GM19452 (cell line): ENCODE data around the gene ESRRB.

Experiments used
- ATAC-seq: cut with Tn5 transposase; IDR thresholded peaks from one replicate; pipeline ENCODE4 v1.9.1; 2021; ENCODE audit not compliant: unreplicated experiment

The ESRRB gene

DNA sequence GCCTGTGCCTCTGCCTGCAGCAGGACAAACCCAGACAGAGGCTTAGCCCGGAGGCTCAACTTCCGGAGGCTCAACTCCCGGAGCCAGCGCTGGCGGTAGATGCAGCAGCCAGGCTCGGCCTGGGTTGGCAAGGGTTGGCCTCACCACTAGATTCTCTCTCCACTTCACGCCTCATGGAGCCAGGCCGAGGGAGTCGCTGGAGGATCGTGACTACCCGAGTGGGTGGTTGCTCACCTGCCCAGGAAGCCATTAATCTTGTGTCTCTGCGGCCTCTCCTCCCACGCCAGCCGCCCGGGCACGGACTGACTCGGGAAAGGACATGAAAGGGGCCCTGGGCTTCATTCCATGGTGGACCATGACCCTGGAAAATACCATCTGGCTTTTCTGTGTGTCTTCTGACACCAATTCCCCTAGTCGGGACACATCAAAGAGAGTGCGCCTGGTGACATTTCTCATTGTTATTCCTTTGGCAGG lies 20.8 kb downstream of the ESRRB start:
- ATAC-seq: no peak

DNA sequence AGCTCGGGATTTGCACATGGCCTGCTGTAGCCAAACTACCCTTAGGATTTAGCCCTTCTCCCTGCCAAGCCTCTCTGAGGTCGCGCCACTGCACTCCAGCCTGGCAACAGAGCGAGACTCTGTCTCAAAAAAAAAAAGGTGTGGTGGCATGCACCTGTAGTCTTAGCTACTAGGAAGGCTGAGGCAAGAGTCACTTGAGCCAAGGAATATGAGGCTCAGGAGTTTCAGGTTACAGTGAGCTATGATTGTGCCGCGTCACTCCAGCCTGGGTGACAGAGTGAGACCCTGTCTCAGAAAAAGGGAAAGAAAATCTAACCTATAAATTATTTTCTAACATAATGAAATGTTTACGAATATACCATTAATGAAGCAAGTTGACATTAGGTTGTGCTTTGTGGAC lies 29.7 kb downstream of the ESRRB start:
- no peak for ATAC-seq

DNA sequence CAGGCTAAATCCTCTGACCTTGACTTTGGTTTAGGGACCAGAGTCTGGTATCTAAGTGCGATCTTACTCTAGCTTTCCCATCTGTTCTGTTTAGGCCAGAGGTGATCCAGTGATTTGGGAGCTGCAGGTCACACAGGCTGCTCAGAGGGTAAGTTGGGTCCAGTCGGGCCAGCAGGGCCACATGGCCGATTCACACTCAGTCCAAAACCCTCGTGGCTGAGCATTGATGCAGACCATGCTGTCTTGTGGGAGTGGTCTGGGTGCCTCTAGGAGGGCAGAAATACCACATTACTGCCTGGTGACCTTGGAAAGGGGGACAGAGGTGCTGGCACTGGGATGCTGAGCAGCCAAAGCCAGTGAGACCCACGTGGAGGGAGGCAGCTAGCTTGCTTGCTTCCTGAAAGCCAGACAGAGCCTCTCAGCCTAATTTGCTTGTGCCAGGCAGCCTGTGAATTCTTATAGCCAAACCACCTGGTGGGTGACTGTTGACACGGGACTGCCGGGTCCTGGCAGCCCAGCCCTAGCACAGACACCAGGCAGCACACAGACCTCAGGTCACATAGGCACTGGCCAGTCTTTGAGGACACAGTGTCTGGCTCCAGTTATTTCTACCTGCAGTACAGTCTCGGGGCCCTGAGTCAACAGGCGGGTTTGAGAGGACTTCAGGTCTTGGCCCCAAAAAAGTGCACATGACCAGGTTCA lies 31.7 kb downstream of the ESRRB start:
- ATAC-seq: no peak

DNA sequence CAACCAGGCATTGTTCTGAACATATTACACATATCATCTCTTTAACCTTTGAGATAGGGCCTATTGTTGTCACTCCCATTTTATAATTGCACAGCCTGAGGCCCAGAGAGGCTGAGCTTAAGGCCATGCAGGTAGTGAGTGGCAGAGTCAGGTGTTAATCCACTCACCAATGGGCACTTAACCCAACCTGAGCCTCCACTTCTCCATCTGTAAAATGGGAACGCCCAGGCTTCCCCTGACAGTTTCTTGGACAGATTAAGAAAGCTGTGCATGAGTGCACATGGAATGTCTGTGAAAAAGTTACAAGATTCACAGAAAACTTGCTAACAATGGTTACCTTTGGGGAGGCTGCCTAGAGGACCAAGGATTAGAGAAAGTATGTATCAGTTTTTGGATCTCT lies 32.9 kb downstream of the ESRRB start:
- no peak for ATAC-seq

DNA sequence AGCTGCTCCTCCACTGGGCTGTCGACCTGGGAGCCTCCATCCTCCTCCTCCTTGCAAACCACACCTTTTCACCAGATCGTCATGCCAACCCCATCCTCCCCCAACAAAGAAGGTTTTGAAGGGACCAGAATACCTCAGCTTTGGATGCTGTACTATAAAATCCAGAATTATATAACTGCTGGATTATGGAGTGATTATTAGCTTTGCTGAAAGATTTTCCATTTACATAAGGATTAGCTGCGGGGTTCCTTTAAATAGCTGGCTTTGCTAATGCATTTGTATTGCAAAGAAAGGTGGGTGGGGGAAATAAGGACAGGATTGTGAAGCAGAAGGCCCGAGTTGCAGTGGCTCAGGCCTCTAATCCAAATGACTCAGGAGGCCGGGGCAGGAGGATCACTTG lies 36.6 kb downstream of the ESRRB start:
- no peak for ATAC-seq

DNA sequence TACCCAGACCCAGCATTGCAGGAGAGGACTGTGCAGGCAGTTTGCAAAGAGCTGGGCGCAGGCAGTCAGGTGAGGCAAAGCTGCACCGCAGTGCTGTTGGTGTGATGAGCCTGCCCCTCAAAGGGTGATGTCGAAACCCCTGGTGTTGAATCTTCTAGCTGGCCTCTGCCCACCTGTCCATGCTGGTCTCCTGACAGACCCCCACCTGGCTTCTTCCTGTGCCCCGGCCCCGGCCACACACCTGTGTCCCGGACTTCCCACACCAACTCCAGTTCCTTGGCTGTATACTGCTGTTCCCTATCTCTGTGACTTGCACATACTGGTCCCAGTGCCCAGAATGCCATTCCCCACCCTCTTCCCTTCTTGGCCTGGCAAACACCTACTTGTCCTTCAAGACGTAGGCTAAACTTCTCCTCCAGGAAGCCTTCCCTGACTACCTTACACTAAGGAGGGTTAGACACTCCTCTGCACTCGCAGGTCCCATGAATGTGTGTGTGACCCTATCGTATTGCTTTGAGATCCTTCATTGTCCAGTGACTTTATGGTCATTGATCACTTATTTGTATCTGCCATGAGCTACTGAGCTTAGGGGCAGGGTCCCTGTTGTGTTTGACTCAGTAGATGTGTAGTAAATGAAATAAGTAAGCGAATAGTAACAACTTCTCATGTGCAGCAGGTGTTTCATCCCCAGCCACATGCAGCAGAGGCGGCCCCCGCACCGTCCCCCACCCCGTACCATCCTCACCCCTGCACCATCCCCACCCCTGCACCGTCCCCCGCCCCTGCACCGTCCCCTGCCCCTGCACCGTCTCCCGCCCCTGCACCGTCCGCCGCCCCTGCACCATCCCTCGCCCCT lies 37.4 kb downstream of the ESRRB start:
- ATAC-seq: no peak

DNA sequence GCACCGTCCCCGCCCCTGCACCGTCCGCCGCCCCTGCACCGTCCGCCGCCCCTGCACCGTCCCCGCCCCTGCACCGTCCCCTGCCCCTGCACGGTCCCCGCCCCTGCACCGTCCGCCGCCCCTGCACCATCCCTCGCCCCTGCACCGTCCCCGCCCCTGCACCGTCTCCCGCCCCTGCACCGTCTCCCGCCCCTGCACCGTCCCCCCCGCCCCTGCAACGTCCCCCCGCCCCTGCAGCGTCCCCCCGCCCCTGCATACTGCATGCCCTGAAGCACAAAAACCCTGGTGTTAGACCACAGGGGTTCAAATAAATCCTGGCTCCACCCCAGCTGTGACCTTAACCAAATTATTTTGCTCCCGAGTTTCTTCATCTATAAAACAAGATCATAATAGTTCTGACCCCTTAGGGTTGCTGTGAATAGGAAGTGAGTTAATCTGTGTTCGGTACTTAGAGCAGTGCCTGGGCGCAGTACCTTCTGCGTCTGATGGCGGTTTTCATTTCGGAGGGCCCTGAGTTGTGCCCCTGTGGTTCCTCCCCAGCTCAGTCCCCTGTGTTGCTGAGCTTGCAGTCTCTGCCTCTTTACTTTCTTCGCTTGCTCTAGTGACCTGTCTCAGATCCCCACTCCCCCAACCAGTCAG lies 38.1 kb downstream of the ESRRB start:
- ATAC-seq: no peak

DNA sequence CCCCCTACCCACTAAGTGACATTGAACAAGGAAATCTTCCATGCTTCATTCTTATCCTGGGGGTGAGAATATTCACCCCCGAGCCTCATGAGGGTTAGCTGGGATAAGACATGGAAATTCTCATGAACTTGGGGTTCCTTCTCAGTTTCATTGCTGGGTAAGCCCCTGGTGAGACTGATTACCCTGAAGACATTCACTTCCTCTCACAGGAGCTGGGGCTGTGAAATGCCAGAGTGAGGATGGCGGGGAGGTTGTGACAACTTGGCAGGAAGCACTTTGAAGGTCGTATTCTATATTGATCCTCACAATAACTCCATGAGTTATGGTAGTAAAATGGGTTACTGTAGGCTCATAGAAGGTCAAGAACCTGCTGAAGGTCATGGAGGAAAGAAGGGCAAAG lies 43.5 kb downstream of the ESRRB start:
- no peak for ATAC-seq

DNA sequence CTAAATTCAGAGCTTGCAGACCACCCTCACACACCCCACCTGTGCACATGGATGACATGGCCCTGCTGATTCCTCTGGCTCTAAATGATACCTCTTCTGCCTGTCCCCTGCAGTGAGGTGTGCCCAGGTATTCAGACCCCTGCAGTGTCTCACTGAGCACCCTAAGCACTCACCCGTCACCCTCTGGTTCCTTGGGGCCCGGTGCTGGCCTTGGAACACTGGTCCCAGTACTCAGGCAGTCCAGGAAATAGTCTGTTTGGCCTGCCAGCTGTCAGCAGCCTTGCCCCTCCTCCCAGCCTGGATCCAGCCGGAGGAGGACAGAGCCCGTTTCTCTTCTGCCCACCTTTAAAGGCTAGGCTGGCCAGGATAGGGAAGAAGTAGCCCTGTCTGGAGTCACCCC lies 44.9 kb downstream of the ESRRB start:
- no peak for ATAC-seq

DNA sequence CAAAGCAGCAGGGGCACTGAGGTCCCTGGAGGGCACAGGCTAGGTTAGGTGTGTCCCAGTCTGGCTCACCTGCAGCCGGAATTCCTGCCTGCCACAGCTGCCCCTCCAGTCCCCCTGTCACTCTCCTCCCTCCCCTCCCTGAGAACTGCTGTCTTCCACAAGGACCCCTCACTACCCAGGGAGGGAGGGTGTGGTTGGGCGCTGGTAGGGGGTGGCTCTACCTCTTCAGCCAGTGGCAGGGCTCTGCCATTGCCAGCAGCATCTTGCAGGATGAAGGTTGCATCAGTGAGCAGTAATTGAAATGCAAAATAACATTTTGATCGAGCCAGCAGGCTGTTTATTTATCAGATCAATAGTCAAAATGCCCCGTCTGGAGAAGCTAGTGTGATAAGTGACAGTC lies 45.7 kb downstream of the ESRRB start:
- ATAC-seq: no peak

DNA sequence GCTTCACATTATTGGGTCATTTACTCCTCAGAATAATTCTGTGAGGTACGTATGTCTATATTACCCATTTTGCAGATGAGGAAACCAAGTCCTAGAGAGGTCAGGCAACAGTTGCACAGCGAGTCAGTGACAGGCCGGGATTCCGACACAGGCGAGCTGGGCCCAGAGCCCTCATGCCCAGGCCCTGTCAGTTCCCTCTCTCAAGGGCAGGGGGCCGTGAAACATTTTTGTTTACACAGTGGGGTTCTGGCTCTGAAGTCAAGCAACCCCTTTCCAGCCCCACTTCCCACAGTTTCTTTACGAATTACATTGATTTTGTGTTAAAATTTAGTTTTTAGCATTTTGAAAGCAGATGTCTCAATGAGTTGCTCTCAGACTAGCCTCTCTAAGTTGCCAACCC lies 46.7 kb downstream of the ESRRB start:
- no peak for ATAC-seq

DNA sequence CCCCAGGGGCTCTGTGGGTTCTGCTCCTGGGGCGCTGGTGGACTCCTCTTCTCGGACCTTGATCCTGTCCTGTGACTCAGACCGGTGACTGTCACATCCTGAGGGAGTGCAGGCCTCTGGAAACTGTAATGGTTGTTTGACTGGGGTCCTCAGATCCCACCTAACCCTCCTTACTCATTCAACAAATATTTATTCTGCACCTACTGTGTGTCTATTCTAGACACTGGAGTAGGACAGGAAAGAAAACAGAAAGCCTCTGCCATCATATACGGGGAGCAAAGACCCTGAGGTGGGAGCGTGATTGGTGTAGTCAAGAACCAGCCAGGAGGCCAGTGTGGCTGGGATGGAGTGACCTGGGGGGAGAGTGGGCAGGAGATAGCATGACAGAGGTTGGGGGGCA lies 47.6 kb downstream of the ESRRB start:
- no peak for ATAC-seq

DNA sequence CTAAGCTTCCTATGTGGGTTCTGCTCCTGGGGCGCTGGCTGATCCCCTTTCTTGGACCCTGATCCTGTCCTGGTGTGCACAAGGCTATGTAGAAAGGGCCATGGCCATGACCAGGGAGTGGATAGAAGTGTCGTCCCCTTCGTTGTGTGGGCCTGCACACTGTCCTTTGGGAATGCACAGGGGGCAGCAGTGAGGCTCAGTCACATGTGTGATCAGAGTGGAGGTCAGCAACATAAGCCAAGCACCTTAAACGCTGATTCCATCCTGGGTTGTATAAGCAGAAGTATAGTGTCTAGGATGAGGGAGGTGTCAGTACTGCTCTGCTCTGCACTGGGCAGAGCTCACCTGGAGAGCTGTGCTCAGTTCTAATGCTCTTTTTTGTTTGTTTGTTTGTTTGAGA lies 48.4 kb downstream of the ESRRB start:
- no peak for ATAC-seq

DNA sequence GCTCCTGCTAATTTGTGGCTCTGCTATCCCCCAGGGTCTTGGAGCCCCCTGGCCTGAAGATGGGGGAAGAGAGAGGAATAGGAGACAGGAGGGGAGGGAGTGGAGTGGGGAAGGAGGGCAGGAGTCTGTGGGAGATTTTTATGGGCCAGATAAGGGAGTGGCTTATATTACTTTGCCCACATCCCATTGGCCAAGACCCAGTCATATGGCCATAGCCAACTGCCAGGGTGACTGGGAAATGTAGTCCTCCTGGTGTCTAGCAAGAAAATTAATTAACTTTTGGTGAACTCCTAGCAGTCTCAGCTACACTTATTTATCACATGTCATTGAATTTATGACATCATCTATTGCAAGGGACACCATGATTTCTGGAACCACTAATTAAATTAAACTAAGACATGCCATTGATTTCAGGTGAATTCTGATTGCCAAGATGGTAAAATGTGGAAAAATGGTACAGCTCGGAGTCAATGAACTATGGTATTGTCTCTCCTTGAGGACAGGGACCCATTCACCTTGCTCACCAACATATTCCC lies 50.3 kb downstream of the ESRRB start:
- no peak for ATAC-seq

DNA sequence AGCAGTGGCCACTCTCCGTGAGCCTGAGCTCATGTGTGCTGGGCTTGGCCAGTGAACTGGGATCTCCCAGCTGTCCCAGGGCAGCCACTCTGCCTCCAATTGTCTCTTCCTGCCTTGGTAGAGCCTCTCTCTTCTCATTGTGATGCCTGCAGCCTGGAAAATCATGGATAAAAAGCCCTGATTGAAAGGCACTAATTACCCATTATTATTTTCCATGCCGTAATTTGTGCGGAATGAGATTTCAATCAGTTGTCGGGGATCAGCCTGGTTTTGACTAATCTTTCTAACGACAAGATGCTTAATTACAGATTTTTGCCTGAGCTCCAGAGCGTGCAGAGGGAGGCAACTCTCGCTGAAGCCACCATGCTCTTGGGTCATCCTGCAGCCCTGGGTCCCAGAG lies 52.7 kb downstream of the ESRRB start:
- no peak for ATAC-seq

DNA sequence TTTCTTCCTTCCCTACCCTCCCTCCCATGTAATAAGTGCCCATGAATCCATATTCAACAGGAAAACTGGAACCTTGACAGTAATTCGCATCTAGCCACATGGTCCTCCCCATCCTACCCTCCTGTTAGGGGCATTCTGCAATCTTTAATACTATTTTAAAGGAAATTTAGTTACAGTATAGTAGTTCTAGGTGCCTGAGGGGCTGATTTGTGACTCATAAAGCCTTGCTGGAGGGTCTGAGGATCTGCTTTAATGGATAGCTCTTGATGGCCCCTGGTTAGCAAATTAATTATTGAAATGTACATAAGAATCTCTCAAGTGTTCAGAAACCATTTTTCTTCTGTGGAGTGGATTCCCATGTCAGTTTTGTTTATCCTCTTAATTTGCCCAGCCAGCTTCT lies 54.1 kb downstream of the ESRRB start:
- ATAC-seq: no peak

DNA sequence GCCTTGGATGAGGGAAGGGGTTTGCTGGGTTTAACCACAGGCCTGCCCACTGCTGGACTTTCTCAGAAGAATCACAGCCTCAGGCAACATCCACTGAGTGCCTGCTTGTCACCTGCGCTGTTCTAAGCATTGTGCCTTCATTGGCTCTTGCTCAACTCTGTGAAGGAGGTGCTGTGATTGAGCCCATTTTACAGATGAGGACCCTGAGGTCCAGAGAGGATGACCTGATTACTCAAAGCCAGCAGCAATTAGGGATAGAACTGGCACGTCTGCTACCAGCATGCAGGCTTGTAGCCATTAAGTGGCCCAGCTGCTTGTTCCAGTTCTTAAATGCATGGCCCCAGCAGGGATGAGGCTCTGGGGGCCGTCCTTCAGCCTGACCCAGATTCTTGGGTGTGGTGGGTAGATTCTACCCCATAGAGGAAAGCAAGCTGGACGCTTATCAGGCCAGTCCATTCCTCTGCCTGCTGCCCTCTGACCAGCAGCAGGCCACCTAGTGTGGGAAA lies 54.6 kb downstream of the ESRRB start:
- ATAC-seq: no peak

DNA sequence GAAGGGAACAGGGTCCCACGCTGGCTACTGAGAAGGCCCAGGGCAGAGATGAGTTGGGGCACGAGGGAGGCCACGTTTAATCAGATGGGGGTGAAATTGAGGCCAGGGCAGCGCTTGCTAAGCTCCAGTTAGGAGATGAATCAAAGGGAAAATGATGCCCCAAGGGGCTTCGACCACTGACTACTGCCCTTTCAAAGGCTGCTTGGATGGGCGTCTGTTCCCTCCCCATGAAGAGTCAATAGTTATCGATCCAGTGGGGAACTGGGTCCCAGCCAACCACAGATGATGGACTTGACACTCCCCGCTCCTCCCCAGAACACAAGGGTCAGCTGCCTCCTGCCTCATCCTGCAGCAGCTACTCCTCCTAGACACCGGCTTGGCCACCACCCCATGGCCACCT lies 55.6 kb downstream of the ESRRB start:
- no peak for ATAC-seq

DNA sequence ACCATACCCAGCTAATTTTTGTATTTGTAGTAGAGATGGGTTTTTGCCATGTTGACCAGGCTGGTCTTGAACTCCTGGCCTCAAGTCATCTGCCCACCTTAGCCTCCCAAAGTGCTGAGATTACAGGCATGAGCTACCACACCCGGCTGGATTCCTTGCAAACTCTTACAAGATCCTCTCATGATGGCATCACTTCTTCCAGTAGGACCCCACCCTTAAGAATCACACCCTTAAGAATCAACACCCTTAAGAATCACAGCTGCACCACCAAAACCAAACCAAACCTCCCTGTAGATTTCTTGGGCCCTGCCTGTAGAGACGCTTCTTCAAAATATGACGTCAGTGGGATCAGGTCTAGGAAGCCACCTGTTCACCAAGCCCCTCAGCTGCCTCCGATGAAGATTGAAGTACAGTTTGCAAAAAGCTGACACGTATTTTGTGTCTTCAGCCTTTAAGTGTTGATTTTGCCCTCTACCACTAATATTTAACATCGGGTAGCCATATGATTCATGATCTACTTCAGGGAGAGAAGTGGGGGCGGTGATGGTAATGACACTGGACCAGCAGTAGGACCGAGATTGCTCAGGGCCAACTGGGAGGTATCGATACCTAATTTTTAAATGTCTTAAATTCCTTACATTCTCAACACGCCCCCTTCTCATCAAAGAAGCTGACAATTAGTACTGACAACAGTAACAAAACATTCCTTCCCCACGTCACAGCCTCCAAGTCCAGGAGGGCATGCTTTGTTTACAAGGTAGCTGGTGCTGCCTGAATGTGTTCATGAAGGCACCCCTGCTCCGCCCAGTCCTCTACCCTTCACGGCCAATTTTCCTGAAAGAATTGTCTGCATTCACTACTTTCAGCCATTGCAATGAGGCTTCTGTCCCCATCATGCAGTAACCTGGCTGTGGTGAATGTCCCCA lies 57.2 kb downstream of the ESRRB start:
- no peak for ATAC-seq

DNA sequence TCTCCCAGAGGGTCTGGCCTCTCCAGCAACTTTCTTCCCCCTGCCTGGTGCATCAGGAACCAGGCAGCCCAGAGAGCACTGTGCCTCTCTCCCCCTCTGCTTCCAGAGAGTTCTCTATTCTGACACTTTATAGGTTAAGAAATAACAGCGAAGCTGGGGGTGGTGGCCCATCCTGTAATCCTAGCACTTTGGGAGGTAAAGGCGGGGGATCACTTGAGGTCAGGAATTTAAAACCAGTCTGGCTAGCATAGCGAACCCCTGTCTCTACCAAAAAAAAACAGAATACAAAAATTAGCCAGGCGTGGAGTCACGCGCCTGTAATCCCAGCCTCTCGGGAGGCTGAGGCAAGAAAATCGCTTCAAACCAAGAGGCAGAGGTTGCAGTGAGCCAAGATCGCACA lies 58.3 kb downstream of the ESRRB start:
- no peak for ATAC-seq
